Neural progenitor cell (in vitro differentiated cells): ENCODE data around the gene PIK3CD. TPM values are rescaled to one million over a fixed set of nuclear protein-coding genes. Genes with fewer than 3 reads are reported as not detected.
A peak's percentile ranks its signal among the peaks of the same experiment; 100 is the strongest.

Experiments
- DNase-seq: peaks from one replicate; pipeline ENCODE4 v3.0.0-alpha.2; 2016; ENCODE audit warnings: low spot score
- H2AFZ ChIP-seq: fragments of 200-600 bp; sonication (generic); replicated peaks from 2 replicates; pipeline ENCODE4 v1.6.1; 2016; ENCODE audit warnings: antibody characterized with exemption
- H3F3A ChIP-seq: fragments of 200-600 bp; sonication (generic); 2 replicates; pipeline ENCODE4 v1.6.1; 2016; ENCODE audit warnings: antibody characterized with exemption, low read depth
- H3K27ac ChIP-seq: fragments of 200-600 bp; sonication (generic); 2 replicates; pipeline ENCODE4 v1.5.1; 2016; ENCODE audit warnings: mild to moderate bottlenecking
- H3K27me3 ChIP-seq: fragments of 200-600 bp; sonication (generic); 2 replicates; pipeline ENCODE4 v1.6.1; 2016; ENCODE audit warnings: mild to moderate bottlenecking, moderate library complexity
- H3K36me3 ChIP-seq: fragments of 200-600 bp; sonication (generic); 2 replicates; pipeline ENCODE4 v1.5.1; 2016
- H3K4me1 ChIP-seq: fragments of 200-600 bp; sonication (generic); 2 replicates; pipeline ENCODE4 v1.6.1; 2016; ENCODE audit warnings: mixed run types
- H3K4me2 ChIP-seq: fragments of 200-600 bp; sonication (generic); 2 replicates; pipeline ENCODE4 v1.6.1; 2016
- H3K4me3 ChIP-seq: fragments of 200-600 bp; sonication (generic); 2 replicates; pipeline ENCODE4 v1.5.1; 2016
- H3K79me2 ChIP-seq: fragments of 200-600 bp; sonication (generic); 2 replicates; pipeline ENCODE4 v1.6.1; 2016; ENCODE audit warnings: low read depth
- H3K9ac ChIP-seq: fragments of 200-600 bp; sonication (generic); 2 replicates; pipeline ENCODE4 v1.6.1; 2016
- H3K9me3 ChIP-seq: fragments of 200-600 bp; sonication (generic); 2 replicates; pipeline ENCODE4 v1.5.1; 2016; ENCODE audit warnings: low read depth
- H4K20me1 ChIP-seq: fragments of 200-600 bp; sonication (generic); 2 replicates; pipeline ENCODE4 v1.6.1; 2016; ENCODE audit warnings: low read depth
- H3K27ac Mint-ChIP-seq: 3 replicates; pipeline ENCODE4 v1.8.0; 2021; ENCODE audit warnings: mixed read lengths
- H3K27me3 Mint-ChIP-seq: 2 replicates; pipeline ENCODE4 v1.8.0; 2022; ENCODE audit warnings: low read depth, mild to moderate bottlenecking, inconsistent platforms, moderate library complexity, mixed read lengths; ENCODE audit not compliant: insufficient read depth
- H3K36me3 Mint-ChIP-seq: 3 replicates; pipeline ENCODE4 v1.8.0; 2021; ENCODE audit warnings: mixed read lengths
- H3K4me1 Mint-ChIP-seq: 3 replicates; pipeline ENCODE4 v1.8.0; 2021; ENCODE audit warnings: mixed read lengths
- H3K4me3 Mint-ChIP-seq: 3 replicates; pipeline ENCODE4 v1.8.0; 2021; ENCODE audit warnings: mild to moderate bottlenecking, moderate library complexity, mixed read lengths
- H3K9me3 Mint-ChIP-seq: 3 replicates; pipeline ENCODE4 v1.8.0; 2020; ENCODE audit warnings: mixed read lengths
- EZH2 ChIP-seq: fragments of 200-600 bp; sonication (generic); IDR thresholded peaks from 2 replicates; pipeline ENCODE4 v1.6.1; 2017; ENCODE audit warnings: antibody characterized with exemption, mild to moderate bottlenecking, moderate library complexity
- EZH2phosphoT487 ChIP-seq: fragments of 200-600 bp; sonication (generic); IDR thresholded peaks from 2 replicates; pipeline ENCODE4 v1.6.1; 2017; ENCODE audit warnings: antibody characterized with exemption
- total RNA-seq: library from RNA; depleted of rRNA; stranded (reverse); fragments of >200 nt; gene quantifications from 2 replicates; pipeline ENCODE4 v1.2.3, GENCODE V29; 2015; ENCODE audit warnings: low replicate concordance
- TF ChIP-seq, protein P1 (sequence below): fragments of 200-600 bp; sonication (generic); IDR thresholded peaks from 2 replicates; pipeline ENCODE4 v1.5.1; 2017; ENCODE audit warnings: antibody characterized with exemption, mild to moderate bottlenecking

The PIK3CD gene
- total RNA-seq, 1 donor from 2014 or later: 5.0 TPM

DNA sequence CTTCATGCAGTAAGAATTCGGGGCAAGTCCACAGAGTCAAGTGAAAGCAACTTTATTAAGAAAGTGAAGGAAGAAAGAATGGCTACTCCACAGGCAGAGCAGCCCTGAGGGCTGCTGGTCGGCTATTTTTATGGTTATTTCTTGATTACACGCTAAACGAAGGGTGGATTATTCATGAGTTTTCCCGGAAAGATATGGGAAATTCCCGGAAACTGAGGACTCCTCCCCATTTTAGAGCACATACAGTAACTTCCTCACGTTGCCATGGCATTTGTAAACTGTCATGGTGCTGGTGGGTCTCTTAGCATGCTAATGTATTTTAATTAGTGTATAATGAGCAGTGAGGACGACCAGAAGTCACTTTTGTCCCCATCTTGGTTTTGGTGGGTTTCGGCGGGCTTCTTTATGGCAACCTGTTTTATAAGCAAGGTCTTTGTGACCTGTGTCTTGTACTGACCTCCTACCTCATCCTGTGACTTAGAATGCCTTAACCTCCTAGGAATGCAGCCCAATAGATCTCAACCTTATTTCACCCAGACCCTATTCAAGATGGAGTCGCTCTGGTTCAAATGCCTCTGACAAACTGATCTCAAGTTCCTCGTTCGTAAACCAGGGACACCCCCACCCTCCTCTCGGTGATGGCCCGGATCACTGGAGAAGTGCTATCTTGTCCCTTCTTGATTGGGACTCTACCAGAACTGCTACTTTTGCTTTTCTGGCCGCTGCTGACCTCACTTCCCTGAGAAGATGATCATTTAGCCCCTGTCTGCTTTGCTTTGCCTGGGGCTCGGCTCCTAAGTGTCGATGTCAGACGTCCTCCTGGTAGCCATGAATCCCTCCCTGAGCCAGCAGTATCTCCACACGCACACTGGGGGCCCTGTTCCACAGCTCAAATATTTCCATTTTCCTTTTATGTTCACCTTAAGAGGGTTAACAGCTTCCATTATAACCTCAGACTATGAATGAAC, 123.5 kb downstream of the PIK3CD start:
- peaks cover 20% of the 10 kb centered on the region for H3K4me1 Mint-ChIP-seq
- Histone ChIP-seq H4K20me1 (peaks cover 72% of the 10 kb centered on the region), H3K9me3 (no peaks in the 10 kb centered on the region), H3F3A (peaks cover 12% of the 10 kb centered on the region), H3K79me2 (peaks cover 85% of the 10 kb centered on the region), H3K27me3 (no peaks in the 10 kb centered on the region), H3K9ac (no peak overlapping the region), H3K4me1 (no peaks in the 10 kb centered on the region), H3K36me3 (peaks cover 4% of the 10 kb centered on the region), H2AFZ (no peak overlapping the region), H3K4me3 (no peak overlapping the region), H3K27ac (peak overlapping the region; percentile 13), H3K4me2 (no peak overlapping the region)
- H3K4me3 Mint-ChIP-seq: no peak overlapping the region
- peaks cover 17% of the 10 kb centered on the region for H3K36me3 Mint-ChIP-seq
- H3K27ac Mint-ChIP-seq: no peak overlapping the region
- H3K27me3 Mint-ChIP-seq: peaks cover 2% of the 10 kb centered on the region
- H3K9me3 Mint-ChIP-seq: no peaks in the 10 kb centered on the region
- DNase-seq: no peak
- TF ChIP-seq, protein P1, sequence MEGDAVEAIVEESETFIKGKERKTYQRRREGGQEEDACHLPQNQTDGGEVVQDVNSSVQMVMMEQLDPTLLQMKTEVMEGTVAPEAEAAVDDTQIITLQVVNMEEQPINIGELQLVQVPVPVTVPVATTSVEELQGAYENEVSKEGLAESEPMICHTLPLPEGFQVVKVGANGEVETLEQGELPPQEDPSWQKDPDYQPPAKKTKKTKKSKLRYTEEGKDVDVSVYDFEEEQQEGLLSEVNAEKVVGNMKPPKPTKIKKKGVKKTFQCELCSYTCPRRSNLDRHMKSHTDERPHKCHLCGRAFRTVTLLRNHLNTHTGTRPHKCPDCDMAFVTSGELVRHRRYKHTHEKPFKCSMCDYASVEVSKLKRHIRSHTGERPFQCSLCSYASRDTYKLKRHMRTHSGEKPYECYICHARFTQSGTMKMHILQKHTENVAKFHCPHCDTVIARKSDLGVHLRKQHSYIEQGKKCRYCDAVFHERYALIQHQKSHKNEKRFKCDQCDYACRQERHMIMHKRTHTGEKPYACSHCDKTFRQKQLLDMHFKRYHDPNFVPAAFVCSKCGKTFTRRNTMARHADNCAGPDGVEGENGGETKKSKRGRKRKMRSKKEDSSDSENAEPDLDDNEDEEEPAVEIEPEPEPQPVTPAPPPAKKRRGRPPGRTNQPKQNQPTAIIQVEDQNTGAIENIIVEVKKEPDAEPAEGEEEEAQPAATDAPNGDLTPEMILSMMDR: no peak
- TF ChIP-seq EZH2 (no peak), EZH2phosphoT487 (no peak)

DNA sequence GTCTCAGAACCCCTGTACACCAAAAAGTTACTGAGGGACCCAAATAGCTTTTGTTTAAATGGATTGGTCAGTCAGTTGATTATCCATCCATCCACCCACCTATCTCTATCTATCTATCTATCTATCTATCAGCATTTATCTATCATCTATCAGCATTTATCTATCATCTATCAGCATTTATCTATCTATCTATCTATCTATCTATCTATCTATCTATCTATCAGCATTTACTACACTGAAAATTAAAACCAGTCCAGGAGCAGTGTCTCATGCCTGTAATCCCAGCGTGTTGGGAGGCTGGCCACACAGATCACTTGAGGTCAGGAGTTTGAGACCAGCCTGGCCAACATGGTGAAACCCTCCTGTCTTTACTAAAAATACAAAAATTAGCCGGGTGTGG, 125.2 kb downstream of the PIK3CD start:
- no peak overlapping the region for H3K9ac ChIP-seq
- Mint-ChIP-seq H3K4me3 (no peak overlapping the region), H3K9me3 (no peaks in the 10 kb centered on the region), H3K4me1 (peaks cover 20% of the 10 kb centered on the region), H3K27me3 (peaks cover 2% of the 10 kb centered on the region), H3K36me3 (peaks cover 17% of the 10 kb centered on the region), H3K27ac (no peak overlapping the region)
- no peaks in the 10 kb centered on the region for H3K27me3 ChIP-seq
- no peak overlapping the region for H2AFZ ChIP-seq
- no peaks in the 10 kb centered on the region for H3K9me3 ChIP-seq
- peaks cover 8% of the 10 kb centered on the region for H3F3A ChIP-seq
- H3K4me1 ChIP-seq: no peaks in the 10 kb centered on the region
- peaks cover 93% of the 10 kb centered on the region for H3K79me2 ChIP-seq
- H3K36me3 ChIP-seq: peaks cover 4% of the 10 kb centered on the region
- no peak overlapping the region for H3K4me2 ChIP-seq
- no peak for DNase-seq
- H3K4me3 ChIP-seq: no peak overlapping the region
- no peak overlapping the region for H3K27ac ChIP-seq
- TF ChIP-seq EZH2: no peak
- TF ChIP-seq, protein P1: no peak
- no peak for TF ChIP-seq EZH2phosphoT487
- peaks cover 80% of the 10 kb centered on the region for H4K20me1 ChIP-seq

Other genes with a start within 250 kb of the PIK3CD start
- gene SLC25A33, start 112.3 kb upstream of the PIK3CD start, total RNA-seq: 19.0 and 20.8 TPM in 2 replicates
- gene TMEM201, start 62.8 kb upstream of the PIK3CD start, total RNA-seq: 1.9 and 7.3 TPM in 2 replicates
- 75.4 and 112 TPM in 2 replicates for gene CLSTN1, start 172.2 kb downstream of the PIK3CD start, total RNA-seq